H4 (cell line): Measurements from ENCODE around the gene SLC25A53. TPM values are rescaled to one million over a fixed set of nuclear protein-coding genes. Genes with fewer than 3 reads are reported as not detected.
"Not testable (repeated sequence)": the region's sequence is repeated elsewhere in the genome, so short reads cannot be mapped to it uniquely, and the experiment has no call there.

Source experiments
- DNase-seq: peaks from one replicate; pipeline ENCODE4 v3.0.0-alpha.2; 2015; ENCODE audit warnings: low spot score
- total RNA-seq: library from RNA; depleted of rRNA; stranded (reverse); fragments of >200 nt; shearing (Covaris generic); gene quantifications from 2 replicates; pipeline ENCODE4 v1.2.3, GENCODE V29; 2014; rRNA removed

The SLC25A53 gene
- total RNA-seq, 1 experiment from 2014 or later = 4.4 TPM

DNA sequence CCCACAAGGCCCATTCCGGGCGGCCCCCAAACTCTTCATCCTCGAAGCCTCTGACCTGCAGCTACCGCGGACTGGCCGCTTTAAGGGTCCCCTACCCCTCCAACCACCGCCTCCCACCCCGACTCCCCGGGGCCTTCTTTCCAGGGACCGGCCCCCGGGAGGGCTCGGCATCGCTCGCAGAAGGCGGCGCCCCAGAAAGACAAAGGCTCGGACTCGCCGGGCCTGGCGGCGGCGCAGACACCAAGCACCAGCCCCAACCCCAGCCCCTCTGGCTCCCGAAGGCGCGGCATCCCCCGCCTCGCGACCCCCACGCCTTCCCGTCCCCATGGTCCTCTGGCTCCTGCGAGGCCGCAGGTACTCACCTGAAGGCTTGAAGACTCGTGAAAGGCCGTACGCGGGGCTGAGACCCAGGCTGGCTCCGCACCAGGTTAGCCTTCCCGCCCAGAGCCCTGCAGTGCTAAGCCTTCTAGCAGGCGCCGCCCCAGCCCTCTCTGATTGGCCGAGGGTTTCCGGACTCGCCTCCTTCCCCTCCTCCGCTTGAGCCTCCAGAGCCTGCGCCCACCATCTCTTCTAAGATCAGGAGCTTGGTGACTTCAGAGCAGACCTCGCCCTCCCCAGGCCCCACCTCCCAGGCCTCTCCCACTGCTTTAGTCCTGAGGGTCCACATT lies 80.9 kb downstream of the SLC25A53 start, which contains the start of gene TMSB15C:
TMSB15C (minus strand) TSS at position 459 of the 668 bp plus-strand sequence.
- DNase-seq = not testable (repeated sequence)

DNA sequence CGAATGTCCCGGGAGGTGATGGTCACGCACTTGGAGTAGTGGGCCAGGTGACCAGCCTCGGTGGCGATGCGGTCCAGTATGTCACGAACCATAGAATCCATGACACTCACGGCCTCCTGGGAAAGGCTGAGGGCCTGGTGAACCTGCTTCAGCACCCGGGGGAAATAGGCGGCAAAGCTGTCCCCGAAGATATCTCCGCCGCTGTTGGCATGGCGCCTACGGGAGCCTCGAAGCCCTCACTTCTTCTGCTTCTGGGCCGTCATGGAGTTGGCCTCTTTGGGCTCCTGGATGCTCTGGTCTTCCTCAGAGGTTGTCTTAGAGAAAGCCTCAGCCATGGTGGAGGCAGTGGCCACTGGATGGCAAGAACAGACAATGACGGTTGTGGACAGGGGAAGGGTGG lies 94.2 kb downstream of the SLC25A53 start:
- not testable (repeated sequence) for DNase-seq

DNA sequence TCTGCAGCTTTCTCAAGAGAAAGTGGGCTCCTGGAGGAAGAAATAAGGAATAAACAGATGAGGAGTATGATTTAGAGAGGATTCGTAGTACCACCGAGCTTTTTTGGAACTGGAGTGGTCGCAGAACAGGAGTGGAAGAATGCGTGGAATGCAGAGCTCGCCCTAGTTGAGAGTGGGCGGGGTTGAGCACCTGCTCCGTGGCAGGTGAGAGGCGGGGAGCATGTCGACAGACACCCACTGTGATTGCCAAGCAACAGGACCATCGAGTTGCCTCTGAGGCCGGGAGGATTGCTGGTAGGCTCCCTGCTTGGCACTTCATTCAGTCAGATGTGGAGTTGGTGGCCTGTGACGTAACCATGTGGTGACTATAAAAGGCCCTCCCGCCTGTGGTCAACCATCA lies 101.9 kb downstream of the SLC25A53 start:
- DNase-seq = not testable (repeated sequence)

Other genes starting within 250 kb of the SLC25A53 start
- gene TMSB15B, start 194.4 kb downstream of the SLC25A53 start, total RNA-seq = 12.7 and 24.7 TPM in 2 replicates
- gene H2BW1, start 143.3 kb downstream of the SLC25A53 start, total RNA-seq = not detected in 2 replicates
- gene H2BW2, start 117.1 kb downstream of the SLC25A53 start, total RNA-seq = not detected in 2 replicates
- 2.2 and 3.5 TPM in 2 replicates for gene TMSB15C, start 80.8 kb downstream of the SLC25A53 start, total RNA-seq
- 1.5 and 2.1 TPM in 2 replicates for gene ZCCHC18, start 44.5 kb downstream of the SLC25A53 start, total RNA-seq
- gene FAM199X, start 9.4 kb upstream of the SLC25A53 start, total RNA-seq = 23.1 and 30.8 TPM in 2 replicates
- 0.39 and 1.2 TPM in 2 replicates for gene ESX1, start 97.9 kb upstream of the SLC25A53 start, total RNA-seq